GM19438 (cell line): ENCODE results near the gene TVP23A.
A peak's percentile ranks its signal among the peaks of the same experiment; 100 is the strongest.
"Not testable (repeated sequence)": the region's sequence is repeated elsewhere in the genome, so short reads cannot be mapped to it uniquely, and the experiment has no call there.

Experiments
- ATAC-seq: cut with Tn5 transposase; IDR thresholded peaks from one replicate; pipeline ENCODE4 v1.9.1; 2021; ENCODE audit warnings: low read depth; ENCODE audit not compliant: unreplicated experiment

TVP23A gene

DNA sequence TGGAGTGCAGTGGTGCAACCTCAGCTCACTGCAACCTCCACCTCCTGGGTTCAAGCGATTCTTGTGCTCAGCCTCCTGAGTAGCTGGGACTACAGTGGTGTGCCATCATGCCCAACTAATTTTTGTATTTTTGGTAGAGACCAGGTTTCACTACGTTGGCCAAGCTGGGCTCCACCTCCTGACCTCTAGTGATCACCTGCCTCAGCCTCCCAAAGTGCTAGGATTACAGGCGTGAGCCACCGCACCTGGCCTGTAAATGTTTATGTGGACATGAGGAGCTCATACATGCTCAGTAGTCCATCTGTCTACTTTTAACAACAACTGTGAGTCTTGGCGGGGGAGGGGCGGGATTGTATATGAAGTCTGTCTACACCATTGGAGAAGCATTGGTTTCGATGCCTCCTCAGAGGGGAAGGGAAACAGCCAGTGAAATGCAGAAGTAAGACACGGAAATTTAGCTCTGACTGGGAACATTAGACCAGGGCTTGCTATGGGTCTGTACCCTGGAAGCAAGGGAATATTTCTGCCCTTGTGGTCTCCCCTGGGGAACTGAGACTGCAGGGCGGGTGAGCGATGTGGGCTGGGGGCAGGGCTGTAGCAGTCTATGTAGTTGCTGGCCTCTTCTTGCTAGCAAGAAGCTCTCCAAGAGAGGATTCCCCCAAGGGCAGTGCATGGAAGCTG lies 65.6 kb downstream of the TVP23A start:
- ATAC-seq, result peak; percentile 55

DNA sequence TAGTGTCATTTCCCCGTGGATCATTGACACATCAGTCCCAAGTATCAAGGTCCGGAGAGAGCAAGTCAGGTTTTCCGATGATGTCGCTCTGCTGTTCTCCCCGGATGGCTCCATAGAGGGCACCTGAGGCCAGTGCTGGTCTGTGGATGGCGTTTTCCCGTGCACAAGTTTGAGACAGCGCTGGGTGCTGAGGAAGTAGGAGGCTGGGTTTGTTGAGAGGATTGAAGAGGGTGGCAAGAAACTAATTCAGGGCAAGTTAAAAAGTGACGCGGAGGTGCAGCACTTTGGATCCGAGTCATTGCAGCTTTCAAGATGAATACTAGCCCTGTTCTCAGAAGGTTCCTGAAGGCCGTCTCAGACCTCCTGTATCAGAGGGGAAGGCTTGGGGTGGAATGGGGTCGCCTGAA lies 67.3 kb downstream of the TVP23A start:
- no peak for ATAC-seq

DNA sequence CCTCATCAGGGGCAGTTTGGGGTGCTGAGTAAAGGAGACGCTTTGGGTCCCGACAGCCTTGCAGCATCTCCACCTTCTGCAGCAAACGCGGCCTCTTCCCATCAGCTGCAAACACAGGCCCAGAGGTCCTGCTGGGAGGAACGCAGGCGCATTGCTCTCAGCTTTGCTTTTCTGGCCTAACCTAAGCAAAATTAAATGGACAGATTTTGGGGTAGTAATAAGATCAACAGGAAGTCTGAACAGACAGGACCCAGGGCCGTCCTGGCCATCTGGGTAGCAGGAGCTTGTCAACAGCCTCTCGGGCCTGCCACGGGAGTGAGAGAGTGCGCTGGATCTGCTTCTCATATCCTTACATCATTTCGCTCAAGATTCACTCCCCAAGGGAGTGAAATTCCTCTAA lies 67.8 kb downstream of the TVP23A start:
- ATAC-seq, result no peak

DNA sequence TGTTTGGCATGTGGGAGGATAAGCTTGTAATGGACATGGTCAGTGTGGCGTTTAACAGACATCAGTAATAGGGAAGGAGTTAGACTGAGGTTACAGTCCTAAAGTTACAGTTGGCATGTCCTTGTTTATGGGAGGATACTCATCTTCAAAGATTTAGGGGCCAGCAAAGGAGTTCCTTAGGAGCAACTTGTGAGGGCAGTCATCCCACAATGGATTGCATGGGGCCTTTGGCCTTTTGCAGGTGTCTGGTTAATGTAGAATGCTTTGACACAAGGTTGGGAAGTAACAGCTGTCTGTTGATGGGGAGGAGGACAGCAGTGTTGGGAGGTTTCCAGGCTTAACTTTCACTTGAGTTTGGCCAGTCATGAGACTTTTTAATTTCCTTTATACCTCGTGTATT lies 72.8 kb downstream of the TVP23A start:
- no peak for ATAC-seq

DNA sequence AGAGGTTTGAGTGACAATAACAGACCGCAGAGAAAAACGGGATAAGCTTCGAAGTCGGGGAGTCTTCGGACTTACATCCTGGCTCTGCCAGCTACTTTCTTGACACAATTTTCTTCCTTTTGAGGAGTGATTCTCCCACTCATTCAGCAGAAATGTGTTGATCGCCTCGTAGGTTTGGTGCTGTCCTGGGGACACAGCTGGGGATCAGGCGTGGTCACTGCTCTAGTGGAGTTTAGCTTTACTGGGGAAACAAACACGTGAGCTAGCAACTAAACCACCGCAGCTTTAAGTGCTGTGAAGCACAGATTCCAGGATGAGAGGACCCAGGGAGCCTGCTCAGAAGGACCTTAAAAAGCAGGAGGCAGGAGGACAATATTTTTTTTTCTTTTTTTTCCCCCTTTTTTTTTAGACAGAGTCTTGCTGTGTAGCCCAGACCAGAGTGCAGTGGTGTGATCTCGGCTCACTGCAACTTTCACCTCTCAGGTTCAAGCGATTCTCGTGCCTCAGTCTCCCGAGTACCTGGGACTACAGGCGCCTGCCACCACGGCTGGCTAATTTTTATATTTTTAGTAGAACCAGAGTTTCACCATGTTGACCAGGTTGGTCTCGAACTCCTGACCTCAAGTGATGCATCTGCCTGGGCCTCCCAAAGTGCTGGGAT lies 74.1 kb downstream of the TVP23A start:
- peak; percentile 8 for ATAC-seq

DNA sequence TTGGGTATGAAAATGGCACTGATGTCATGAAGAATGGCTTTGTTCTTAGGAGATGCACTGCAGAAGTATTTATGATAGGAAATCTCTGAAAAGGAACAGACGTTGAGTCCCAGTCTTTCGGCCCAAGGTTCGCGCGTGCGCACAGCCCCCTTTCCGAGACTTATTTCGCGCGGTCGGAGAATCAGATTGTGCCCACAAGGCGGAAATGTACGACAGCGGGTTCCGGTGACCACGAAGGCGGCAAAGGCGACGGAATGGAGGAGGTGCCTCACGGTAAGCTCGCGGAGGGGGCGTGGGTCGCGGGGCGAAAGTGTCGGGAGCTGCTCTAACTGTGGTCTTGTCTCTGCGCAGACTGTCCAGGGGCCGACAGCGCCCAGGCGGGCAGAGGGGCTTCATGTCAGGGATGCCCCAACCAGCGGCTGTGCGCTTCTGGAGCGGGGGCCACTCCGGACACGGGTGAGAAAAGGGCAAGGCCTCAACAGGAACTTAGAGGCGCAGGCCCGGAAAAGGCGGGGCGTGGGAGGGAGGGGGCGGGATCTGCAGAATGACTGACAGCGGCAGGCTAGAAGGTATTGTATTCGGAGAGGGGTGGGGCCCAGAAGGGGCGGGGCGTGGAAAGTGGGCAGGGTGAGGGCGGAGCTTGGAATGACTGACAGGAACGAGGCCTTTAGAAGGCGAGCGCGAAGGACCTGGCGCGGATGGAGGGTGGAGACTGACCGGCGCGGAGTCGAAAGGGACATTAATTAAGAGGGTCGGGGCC lies 74.8 kb downstream of the TVP23A start, which contains the start of gene NUBP1:
Gene NUBP1, plus strand, starts transcription at position 233 of the 760 bp plus-strand sequence. Its CDS starts 22 bp downstream, at position 255.
- ATAC-seq, result peak; percentile 68

DNA sequence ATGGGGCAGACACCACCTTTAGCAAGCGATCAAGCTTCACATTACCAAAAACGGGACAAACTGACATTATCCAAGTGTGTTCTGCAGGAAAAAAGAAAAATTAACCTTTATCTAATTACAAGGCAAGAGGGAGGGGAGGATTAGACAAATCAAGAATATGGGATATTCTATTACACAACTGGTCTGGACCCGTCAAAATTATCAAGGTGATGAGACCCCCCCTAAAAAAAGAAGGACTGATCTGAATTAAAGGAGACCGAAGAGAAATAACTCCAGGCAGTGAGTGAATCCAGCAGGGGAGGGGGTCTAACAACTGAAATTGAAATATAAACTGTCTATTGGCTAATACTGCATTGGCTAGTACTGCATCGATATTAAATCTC lies 75.4 kb downstream of the TVP23A start:
- no peak for ATAC-seq

DNA sequence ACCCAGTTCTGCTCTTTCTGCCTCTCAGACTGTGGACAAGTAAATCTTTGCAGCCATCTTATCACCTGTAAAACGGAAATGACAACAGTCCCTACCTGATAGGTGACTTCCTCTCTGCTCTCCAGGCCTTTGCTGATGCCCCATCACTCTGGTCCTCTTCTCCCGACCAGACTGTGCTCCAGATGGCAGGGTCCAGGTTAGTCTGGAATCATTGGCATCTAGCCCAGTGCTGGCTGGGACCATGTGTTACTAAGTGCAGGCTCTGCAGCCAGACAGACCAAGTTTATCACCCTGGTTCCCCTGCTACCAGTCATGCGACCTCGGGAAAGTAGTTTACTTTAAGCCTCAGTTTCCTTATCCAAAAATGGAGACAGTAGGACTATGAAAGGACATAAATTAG lies 76.8 kb downstream of the TVP23A start:
- ATAC-seq, result no peak

DNA sequence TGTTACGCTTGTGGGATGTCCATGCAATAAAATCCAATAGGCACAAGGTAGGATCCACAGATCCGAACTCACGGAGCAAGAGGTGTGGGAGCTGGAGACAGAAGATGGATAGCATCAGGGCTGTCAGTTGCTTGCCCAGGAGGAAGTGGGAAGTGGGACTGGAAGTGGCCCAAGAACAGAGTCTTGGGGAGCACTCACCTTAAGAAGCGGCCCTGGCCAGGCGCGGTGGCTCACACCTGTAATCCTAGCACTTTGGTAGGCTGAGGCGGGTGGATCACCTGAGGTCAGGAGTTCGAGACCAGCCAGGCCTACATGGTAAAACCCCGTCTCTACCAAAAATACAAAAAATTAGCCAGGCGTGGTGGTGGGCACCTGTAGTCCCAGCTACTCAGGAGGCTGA lies 77.3 kb downstream of the TVP23A start:
- ATAC-seq, result not testable (repeated sequence)

DNA sequence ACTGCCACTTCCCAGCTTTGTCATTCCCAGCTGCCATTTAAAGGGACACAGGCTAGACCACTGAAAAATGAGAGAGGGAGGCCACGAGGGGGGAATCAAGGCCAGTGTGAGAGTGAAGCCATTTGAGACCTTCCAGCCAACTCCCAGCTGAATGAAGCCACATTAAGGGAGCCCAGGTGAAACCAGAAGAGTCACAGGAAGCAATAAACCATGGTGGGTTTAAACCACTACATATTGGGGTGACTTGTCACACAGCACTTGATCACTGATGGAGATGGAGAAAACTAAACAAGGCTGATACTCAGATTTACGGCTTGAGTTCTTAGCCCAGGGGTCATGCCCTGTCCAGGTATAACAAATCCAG lies 77.8 kb downstream of the TVP23A start:
- ATAC-seq, result no peak

DNA sequence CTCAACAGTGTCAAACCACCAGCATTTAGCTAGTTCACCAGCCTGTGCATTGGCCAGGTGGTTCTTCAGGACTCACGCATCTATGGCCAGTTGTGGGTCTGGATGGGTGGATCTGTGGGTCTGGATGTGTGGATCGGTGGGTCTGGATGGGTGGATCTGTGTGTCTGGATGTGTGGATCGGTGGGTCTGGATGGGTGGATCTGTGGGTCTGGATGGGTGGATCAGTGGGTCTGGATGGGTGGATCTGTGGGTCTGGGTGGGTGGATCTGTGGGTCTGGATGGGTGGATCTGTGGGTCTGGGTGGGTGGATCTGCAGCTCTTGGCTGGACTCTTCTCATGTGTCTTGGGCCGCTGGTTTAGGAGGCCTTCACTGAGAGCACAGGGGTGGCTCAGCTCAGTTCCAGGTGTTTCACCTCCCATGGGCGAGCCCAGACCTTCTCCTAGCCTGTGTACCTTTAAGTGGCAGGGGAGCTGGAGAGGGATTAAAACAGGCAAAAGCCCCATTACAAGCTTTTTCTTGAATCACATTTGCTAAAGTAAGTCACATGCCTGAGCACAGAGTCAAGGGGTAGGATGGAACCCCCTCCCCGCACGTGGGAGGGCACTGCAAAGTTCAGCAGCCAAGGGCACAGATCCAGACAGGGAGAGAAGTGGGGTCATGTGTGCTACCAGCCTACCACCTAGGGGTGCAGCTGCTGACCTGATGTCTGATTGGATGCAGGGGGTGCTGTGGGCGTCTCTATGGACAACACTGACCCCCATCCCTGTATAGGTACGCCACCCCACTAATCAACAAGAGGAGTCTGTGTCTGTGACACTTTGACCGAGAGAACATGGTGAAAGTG lies 78.4 kb downstream of the TVP23A start:
- no peak for ATAC-seq

DNA sequence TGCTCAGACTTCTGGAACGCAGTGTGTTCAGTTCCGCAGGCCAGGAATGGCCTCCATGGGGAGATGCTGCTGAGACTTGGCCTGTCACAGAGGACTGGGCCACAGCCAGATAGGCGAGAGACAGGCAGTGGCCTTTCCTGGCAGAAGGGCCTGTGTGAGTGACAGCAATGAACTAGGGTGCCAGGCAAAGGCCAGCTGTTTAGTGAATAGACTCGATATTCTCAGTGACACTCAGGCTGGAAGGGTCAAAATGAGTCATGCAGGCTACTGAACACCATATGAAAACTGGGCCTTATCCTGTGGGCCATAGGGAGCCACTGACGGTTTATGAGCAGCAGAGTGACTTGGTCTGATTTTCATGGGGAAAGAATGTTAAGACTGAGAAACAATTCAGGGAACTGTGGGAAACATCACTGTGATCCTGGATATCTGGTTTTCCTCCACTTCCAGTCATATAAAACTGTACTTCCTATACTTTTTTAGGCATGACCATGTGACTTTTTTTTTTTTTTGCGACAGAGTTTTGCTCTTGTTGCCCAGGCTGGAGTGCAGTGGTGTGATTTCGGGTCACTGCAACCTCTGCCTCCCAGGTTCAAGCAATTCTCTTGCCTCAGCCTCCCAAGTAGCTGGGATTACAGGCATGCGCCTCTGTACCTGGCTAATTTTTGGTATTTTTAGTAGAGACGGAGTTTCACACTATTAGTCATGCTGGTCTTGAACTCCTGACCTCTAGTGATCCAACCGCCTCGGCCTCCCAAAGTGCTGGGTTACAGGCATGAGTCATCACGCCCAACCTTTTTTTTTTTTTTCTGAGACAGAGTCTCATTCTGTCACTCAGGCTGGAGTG lies 80.1 kb downstream of the TVP23A start:
- peak; percentile 66 for ATAC-seq

DNA sequence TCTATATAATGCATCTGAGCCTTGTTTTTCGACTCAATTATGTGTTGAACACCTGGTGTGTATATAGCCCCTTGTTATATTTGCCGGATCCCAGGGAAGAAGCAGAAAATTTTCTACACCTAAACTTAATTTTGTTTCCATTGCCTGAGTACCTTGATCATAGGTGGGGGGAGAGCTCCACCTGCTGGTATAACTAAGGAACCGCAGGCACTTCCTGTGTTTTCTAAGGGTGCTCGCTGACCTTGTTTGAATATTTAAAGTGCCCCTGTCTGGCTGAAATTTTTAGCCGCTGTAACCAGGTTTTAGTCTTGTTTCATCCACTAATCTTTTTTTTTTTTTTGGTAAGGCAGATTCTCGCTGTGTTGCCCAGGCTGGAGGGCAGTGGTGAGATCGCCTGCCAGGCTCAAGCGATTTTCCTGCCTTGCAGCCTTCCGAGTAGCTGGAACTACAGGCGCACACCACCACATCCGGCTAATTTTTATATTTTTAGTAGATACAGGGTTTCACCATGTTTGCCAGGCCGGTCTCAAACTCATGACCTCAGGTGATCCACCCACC lies 81.4 kb downstream of the TVP23A start:
- ATAC-seq, result no peak

DNA sequence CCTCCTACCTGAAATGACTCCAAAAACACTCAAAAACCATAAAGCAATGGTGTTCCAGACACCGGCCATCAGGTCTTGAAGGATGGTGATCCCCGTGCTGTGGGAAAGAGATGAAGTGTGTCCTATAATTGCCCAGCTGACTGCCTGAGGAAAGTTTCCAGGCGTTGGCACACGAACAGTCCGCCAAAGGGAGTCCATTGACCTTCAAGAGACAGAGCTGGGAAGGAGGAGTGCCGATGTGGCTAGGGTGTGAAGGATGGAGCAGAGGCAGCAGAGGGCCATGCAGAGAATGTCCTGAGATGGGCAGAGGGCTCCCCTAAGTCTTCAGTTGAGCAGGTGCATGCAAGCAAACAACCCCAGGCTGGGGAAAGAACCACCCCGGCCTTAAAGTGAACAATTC lies 86.8 kb downstream of the TVP23A start:
- no peak for ATAC-seq

DNA sequence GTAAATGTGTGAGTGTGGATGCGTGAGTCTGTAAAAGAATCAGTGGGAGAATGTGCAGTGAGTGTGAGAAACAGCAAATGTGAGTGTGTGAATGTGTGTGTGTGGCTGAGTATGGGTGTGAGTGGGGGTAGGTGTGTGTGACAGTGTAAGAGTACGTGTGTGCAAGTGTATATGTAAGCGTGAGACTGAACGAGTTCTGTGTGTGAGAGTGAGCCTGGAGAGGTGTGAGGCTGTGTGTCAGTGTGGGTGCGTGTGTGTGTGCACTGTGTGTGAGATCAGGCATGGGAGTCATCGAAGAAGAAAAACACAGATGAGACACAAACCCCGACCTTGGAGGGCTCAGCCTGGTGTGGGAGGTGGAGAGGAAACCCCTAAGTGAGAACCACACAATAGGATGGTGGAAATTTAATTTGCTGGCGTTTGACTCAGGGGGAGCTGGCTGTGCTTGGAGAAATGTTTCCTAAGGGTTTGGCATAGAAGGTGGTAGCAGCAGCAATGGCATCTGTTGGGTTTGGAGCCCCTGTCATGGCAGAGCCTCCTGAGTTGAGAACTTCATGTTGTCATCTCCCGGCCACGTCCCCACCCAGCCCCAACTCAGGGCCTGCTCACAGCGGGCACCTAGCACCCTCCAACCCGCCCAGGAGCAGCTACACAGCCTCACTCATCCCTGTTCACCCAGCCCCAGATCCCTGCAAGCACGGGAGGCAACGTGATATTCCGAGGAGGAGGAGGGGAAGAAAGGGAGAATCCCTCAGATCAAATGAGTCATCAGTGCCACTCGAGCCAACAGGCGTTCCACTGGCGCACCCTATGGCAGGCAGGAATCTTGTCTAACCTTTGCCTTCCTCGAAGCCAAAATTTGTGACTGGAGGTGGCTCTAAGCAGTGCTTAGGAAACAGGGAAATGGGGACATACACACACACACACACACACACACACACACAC lies 89.2 kb downstream of the TVP23A start:
- no peak for ATAC-seq

DNA sequence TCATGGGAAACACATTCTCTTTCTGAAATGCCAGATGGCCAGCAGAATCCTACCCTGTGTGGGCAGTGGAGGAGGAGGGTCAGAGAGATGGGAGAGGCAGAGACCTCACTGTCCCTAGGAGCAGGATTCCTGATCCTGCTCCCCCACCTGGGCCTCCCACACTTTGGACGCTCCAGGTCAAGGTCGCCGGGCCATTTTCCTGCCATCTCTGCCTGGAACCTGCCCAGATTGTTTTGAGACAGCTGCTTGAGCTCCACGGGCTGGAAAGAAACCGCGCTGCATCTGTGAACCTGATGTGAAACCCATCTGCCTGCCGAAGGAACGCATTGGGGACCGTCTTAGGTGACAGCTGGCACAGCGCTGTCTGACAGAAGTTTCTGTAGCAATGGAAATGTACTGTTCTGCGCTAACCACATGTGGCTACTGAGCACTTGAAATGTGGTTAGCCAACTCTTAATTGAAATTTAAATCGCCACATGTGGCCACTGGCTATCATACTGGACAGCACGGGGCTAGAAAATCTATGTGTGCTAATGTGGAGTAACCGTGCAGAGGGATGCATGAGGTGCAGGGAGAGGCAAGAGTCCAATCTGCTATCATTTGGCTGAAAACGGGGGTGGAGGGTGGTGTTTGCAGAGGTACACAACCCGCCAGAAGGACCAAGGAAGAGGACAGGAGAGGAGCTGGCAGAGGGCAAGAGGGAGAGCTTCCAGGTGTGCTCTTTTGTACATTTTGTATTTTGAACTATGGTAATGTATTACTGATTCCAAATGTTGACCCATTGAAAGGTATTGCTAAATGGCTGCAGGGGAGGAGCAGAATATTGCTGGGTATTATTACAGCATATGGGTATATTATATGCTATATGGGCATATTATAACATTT lies 90.3 kb downstream of the TVP23A start:
- ATAC-seq, result no peak
